Activated B cell treated with CpG ODN at 0.5 μM for 24 hours (primary cell): ENCODE results near the gene OR52I1. TPM values are rescaled to one million over a fixed set of nuclear protein-coding genes. Genes with fewer than 3 reads are reported as not detected.

ENCODE experiments used
- ATAC-seq: fragments of 200-7000 bp; cut with Tn5 transposase; one replicate; pipeline ENCODE4 v1.10.0; 2021; ENCODE audit warnings: low read depth, mild to moderate bottlenecking, moderate library complexity
- CTCF ChIA-PET: fragments of 350-600 bp; sonication (Branson Sonifier 250); formaldehyde crosslinking; loops from one replicate; lab custom pipeline; 2021; ENCODE audit warnings: antibody characterized with exemption; lab: Charles Lee
- POLR2A ChIA-PET: fragments of 350-600 bp; sonication (Branson Sonifier 250); formaldehyde crosslinking; loops from one replicate; lab custom pipeline; 2021; ENCODE audit warnings: antibody characterized with exemption; lab: Charles Lee
- DNase-seq: peaks from one replicate; pipeline ENCODE4 v3.0.0; 2022
- H3K27ac Mint-ChIP-seq: one replicate; pipeline ENCODE4 v1.8.0; 2020; ENCODE audit warnings: mixed read lengths
- H3K27me3 Mint-ChIP-seq: one replicate; pipeline ENCODE4 v1.8.0; 2021; ENCODE audit warnings: mixed read lengths
- H3K36me3 Mint-ChIP-seq: one replicate; pipeline ENCODE4 v1.8.0; 2021; ENCODE audit warnings: low read depth, mixed read lengths
- H3K4me1 Mint-ChIP-seq: one replicate; pipeline ENCODE4 v1.8.0; 2021; ENCODE audit warnings: mixed read lengths
- H3K4me3 Mint-ChIP-seq: one replicate; pipeline ENCODE4 v1.8.0; 2020; ENCODE audit warnings: mild to moderate bottlenecking, mixed read lengths
- H3K9me3 Mint-ChIP-seq: one replicate; pipeline ENCODE4 v1.8.0; 2020; ENCODE audit warnings: mixed read lengths
- intact Hi-C: fragments of 100-400 bp; cut with micrococcal nuclease; formaldehyde crosslinking; loops from one replicate; pipeline ENCODE4 v1.15.1; 2024
- total RNA-seq: library from RNA; stranded (reverse); gene quantifications from 2 replicates; pipeline ENCODE4 v1.2.3, GENCODE V29; 2022
- TF ChIP-seq, protein P1 (sequence below): fragments of 200-600 bp; IDR thresholded peaks from one replicate; pipeline ENCODE4 v1.8.0; 2022; ENCODE audit warnings: antibody characterized with exemption, mild to moderate bottlenecking

OR52I1 gene
- total RNA-seq, 1 donor from 2014 or later = not detected

DNA sequence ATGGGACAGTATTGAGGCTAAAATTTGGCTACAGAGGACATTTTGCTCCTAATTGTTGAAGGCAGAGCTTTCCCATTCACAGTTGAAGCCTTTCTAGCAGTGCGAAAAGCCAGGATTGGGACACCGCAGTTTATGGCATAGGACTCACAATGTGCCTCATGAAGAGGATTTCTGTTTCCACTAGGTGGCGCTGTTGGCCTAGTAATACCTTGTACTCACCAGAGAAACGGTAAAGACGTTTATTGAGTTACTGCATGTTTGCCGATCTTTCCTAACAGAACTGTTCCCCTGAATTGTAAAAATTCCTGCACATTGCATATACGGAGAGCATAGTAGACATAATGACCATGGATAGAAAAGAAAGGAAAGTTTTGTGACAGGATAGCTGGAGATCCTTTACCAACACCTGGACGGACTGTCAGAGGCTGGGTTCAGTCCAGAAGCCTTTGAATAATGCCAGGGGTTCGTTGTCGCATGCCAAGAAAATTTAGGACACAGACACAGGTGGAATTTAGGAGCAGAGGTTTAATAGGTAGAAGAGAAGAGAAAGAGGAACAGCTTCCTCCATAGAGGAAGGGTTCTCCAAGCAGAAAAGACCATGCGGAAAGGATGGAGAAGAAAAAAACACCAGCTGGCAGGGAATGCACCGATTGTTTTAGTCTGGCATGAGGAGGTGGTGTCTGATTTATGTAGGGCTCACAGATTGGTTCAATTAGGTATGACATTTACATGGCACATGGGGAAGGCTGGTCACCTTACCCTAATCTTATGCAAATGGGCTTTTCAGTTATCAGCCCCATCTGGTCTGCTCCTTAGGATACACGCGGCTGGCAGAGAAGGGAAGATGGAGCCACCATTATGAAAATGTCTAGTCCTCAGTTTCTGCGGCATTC lies 32.6 kb downstream of the OR52I1 start:
- H3K36me3 Mint-ChIP-seq = no peaks in the 10 kb centered on the region
- DNase-seq = no peak
- ChIA-PET POLR2A (interaction anchor here (0.6 kb wide), 1 partner anchor 45 kb away, joined by 3 read pairs; no protein-coding TSS in a partner anchor), CTCF (interaction anchor here (2.1 to 2.2 kb wide), 2 partner anchors 10 to 11 kb away, joined by 5 to 9 read pairs; partner anchors contain the start of gene OR51D1)
- H3K27ac Mint-ChIP-seq = no peak overlapping the region
- ATAC-seq = no peak
- H3K9me3 Mint-ChIP-seq = peaks cover 10% of the 10 kb centered on the region
- intact Hi-C loops = loop anchor here (5.0 kb wide), 1 partner anchor 1736 kb away; no protein-coding TSS in a partner anchor
- H3K27me3 Mint-ChIP-seq = peaks cover 36% of the 10 kb centered on the region
- TF ChIP-seq, protein P1, sequence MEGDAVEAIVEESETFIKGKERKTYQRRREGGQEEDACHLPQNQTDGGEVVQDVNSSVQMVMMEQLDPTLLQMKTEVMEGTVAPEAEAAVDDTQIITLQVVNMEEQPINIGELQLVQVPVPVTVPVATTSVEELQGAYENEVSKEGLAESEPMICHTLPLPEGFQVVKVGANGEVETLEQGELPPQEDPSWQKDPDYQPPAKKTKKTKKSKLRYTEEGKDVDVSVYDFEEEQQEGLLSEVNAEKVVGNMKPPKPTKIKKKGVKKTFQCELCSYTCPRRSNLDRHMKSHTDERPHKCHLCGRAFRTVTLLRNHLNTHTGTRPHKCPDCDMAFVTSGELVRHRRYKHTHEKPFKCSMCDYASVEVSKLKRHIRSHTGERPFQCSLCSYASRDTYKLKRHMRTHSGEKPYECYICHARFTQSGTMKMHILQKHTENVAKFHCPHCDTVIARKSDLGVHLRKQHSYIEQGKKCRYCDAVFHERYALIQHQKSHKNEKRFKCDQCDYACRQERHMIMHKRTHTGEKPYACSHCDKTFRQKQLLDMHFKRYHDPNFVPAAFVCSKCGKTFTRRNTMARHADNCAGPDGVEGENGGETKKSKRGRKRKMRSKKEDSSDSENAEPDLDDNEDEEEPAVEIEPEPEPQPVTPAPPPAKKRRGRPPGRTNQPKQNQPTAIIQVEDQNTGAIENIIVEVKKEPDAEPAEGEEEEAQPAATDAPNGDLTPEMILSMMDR = no peak
- H3K4me3 Mint-ChIP-seq = no peak overlapping the region
- H3K4me1 Mint-ChIP-seq = no peaks in the 10 kb centered on the region

DNA sequence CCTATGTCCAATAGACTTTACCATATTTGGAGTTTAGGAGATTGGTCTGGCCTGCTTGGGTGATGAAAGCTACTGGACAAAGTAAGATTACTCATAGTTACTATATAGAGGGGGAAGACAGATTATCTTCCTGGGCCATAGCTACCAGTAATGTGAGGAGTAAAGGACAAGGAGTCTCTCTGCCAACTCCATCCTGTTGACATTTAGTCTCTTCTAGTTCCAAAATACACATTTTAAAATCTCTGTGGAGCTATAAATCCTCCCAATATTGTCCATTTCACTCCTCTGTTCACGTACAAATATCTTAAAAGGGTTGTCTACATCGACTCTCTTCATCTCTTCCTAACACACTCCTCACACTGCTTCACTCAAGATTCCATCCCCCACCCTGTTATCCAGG lies 42.3 kb downstream of the OR52I1 start:
- Mint-ChIP-seq H3K27me3 (peaks cover 7% of the 10 kb centered on the region), H3K9me3 (no peaks in the 10 kb centered on the region), H3K4me1 (no peaks in the 10 kb centered on the region), H3K27ac (no peak overlapping the region), H3K36me3 (no peaks in the 10 kb centered on the region), H3K4me3 (no peak overlapping the region)
- DNase-seq (no peak), ATAC-seq (no peak)
- intact Hi-C loops = loop anchor here (2.0 to 10.0 kb wide), 3 partner anchors 451 to 1717 kb away; partner anchors contain the start of gene OR51M1
- TF ChIP-seq, protein P1 = no peak
- ChIA-PET CTCF (interaction anchor here (0.8 to 2.6 kb wide), 12 partner anchors 8 to 1719 kb away, joined by 3 to 14 read pairs (median 5); partner anchors contain the start of gene TRIM68), POLR2A (no interaction called here)

- H3K27ac Mint-ChIP-seq = no peak within 1 kb of the TSS
- H3K4me1 Mint-ChIP-seq = no peaks in the 10 kb centered on the region
- TF ChIP-seq, protein P1 = peak; percentile 59
- H3K4me3 Mint-ChIP-seq = no peak within 1 kb of the TSS
- CTCF ChIA-PET = interaction anchor here (0.8 to 2.6 kb wide), 17 partner anchors 8 to 1718 kb away, joined by 3 to 14 read pairs (median 5); partner anchors contain the start of gene TRIM68
- no peaks in the 10 kb centered on the region for H3K36me3 Mint-ChIP-seq
- intact Hi-C loops = loop anchor here (2.0 to 10.0 kb wide), 3 partner anchors 452 to 1716 kb away; partner anchors contain the start of gene OR51M1
- H3K9me3 Mint-ChIP-seq = no peaks in the 10 kb centered on the region
- DNase-seq = peak; percentile 39
- peaks cover 4% of the 10 kb centered on the region for H3K27me3 Mint-ChIP-seq
- ATAC-seq = peak; percentile 84
- POLR2A ChIA-PET = no interaction called here
Observed at GRCh38 chr11:4636962-4637661, 43.3 kb downstream of the OR52I1 start, which contains the start of gene OR51D1. Gene OR51D1 (plus strand): TSS chr11:4637477. CDS start chr11:4639791, 2,314 bp downstream.

- DNase-seq (no peak), ATAC-seq (no peak)
- CTCF ChIA-PET = interaction anchor here (0.8 to 2.6 kb wide), 13 partner anchors 9 to 1717 kb away, joined by 3 to 14 read pairs (median 5); partner anchors contain the start of gene TRIM68
- no peaks in the 10 kb centered on the region for H3K36me3 Mint-ChIP-seq
- H3K9me3 Mint-ChIP-seq = no peaks in the 10 kb centered on the region
- H3K27me3 Mint-ChIP-seq = peaks cover 2% of the 10 kb centered on the region
- intact Hi-C loops = loop anchor here (2.0 to 10.0 kb wide), 3 partner anchors 453 to 1715 kb away; partner anchors contain the start of gene OR51M1
- no peak overlapping the region for H3K27ac Mint-ChIP-seq
- TF ChIP-seq, protein P1 = no peak
- POLR2A ChIA-PET = no interaction called here
- no peaks in the 10 kb centered on the region for H3K4me1 Mint-ChIP-seq
- no peak overlapping the region for H3K4me3 Mint-ChIP-seq
Observed at GRCh38 chr11:4637662-4638047, 43.8 kb downstream of the OR52I1 start.
